Measurements from ENCODE around the gene APBA1.

DNA sequence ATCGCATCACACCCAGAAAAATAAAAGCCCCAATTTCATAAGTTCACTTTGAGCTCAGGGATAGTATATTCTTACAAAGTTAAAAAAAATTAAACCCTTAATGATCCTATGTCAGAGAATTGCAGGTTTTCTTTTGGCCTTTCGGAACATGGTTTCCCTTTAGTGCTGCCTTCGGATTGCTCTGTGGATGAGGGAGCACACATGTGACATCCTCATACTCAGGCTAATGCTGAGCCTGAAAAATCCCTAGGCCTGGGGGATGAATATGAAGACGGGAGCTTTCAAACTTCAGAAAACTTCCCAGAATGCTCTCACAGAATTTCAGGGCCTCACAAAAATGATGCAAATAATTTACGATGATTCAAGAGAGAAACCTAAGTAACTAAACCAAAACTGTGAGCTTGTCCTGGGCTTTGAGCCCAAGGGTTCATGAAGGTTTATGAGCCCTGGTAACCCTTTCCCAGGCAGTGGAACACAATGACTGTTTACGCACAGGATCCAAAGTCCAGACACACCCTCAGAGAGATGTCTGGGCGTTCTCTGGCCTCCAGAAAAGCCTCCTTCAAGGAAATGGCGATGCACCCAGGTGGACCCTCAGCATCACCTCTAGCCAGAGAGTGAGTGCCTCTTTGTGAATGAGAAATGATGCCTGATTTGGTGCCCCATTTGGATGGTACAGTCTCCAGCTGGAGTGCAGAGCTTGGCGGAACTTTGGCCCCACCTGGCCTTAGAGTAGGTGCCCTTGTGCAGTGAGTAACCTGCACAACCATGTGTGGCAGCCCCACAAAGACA is 201.8 kb downstream of the APBA1 start:
- TF ChIP-seq, protein P1, sequence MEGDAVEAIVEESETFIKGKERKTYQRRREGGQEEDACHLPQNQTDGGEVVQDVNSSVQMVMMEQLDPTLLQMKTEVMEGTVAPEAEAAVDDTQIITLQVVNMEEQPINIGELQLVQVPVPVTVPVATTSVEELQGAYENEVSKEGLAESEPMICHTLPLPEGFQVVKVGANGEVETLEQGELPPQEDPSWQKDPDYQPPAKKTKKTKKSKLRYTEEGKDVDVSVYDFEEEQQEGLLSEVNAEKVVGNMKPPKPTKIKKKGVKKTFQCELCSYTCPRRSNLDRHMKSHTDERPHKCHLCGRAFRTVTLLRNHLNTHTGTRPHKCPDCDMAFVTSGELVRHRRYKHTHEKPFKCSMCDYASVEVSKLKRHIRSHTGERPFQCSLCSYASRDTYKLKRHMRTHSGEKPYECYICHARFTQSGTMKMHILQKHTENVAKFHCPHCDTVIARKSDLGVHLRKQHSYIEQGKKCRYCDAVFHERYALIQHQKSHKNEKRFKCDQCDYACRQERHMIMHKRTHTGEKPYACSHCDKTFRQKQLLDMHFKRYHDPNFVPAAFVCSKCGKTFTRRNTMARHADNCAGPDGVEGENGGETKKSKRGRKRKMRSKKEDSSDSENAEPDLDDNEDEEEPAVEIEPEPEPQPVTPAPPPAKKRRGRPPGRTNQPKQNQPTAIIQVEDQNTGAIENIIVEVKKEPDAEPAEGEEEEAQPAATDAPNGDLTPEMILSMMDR (IDR thresholded peaks at IDR 0.05; ENCODE audit: extremely low read depth in 1 of 2, insufficient read depth in 1 of 2, low read depth in 1 of 2, low read length in 2 of 2) = no peak
- TF ChIP-seq POLR2AphosphoS5 (IDR thresholded peaks at IDR 0.05; ENCODE audit: insufficient read depth, low read depth, low read length) (no peak), MYC (IDR thresholded peaks at IDR 0.05; ENCODE audit: low read depth, low read length) (no peak), EZH2 (IDR thresholded peaks at IDR 0.05; ENCODE audit: borderline replicate concordance, low read depth, low read length, severe bottlenecking) (no peak), FOS (IDR thresholded peaks at IDR 0.05; ENCODE audit: borderline replicate concordance, insufficient read depth, low read length) (no peak), JUN (IDR thresholded peaks at IDR 0.05; ENCODE audit: borderline replicate concordance, insufficient read depth, insufficient read length, low read depth) (no peak)
